Measurements from ENCODE around the gene VTA1. TPM values are rescaled to one million over a fixed set of nuclear protein-coding genes. Genes with fewer than 3 reads are reported as not detected.
A peak's percentile ranks its signal among the peaks of the same experiment; 100 is the strongest.
"Not testable (repeated sequence)": the region's sequence is repeated elsewhere in the genome, so short reads cannot be mapped to it uniquely, and the experiment has no call there.

Gene VTA1
- total and polyA plus RNA-seq, 2 donors (not counting 1 experiment from before 2014, with no cell fraction given) = 19.8 to 27.9 TPM

DNA sequence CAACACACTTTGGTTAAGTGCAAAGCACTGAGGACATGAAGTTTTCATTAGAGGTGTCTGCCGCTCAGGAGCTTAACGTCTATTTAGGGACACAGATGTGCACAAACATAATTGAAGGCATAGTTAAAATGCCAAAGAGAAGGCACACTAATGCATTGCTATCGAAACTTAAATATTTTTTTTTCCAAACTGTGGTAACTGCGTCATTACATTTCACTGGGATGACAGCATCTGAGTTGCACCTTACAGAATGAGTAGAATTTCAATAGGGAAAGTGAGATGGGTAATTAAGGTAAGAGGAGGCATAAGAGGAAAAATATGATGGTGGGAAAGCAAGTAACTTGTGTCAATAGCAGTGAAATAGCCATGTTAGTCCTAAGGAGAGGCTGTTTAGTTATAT is 79.7 kb downstream of the VTA1 start:
- DNase-seq = no peak

DNA sequence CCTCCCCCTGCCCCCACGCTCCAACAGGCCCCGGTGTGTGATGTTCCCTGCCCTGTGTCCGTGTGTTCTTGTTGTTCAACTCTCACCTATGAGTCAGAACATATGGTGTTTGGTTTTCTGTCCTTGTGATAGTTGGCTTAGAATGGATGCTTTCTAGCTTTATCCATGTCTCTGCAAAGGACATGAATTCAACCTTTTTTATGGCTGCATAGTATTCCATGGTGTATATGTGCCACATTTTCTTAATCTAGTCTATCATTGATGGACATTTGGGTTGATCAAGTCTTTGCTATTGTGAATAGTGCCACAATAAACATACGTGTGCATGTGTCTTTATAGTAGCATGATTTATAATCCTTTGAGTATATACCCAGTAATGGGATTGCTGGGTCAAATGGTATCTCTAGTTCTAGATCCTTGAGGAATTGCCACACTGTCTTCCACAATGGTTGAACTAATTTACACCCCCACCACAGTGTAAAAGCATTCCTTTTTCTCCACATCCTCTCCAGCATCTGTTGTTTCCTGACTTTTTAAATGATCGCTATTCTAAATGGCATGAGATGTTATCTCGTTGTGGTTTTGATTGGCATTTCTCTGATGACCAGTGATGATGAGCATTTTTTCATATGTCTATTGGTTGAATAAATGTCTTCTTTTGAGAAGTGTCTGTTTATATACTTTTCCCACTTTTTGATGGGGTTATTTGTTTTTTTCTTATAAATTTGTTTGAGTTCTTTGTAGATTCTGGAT is 82.6 kb downstream of the VTA1 start:
- POLR2A ChIA-PET; H3K27me3 ChIP-seq (replicated peaks in 1 of 4; ENCODE audit: control extremely low read depth in 1 of 4, control insufficient read depth in 3 of 4, insufficient read depth in 4 of 4, low read length in 3 of 4): not testable (repeated sequence)

More for the DNA sequence above, 79.7 kb downstream of the VTA1 start:
- Histone ChIP-seq H3K27ac (ENCODE audit: low read length in 2 of 2) (no peak overlapping the region), H3K9ac (ENCODE audit: low read length) (no peak overlapping the region), H3K4me3 (ENCODE audit: control extremely low read depth in 1 of 5, extremely low read depth in 1 of 5, insufficient read depth in 1 of 5, low read depth in 2 of 5, low read length in 4 of 5) (no peak overlapping the region), H2AFZ (ENCODE audit: insufficient read depth, low read depth, low read length, poor library complexity, severe bottlenecking) (no peak overlapping the region), H3K79me2 (ENCODE audit: control insufficient read depth, insufficient read depth, low read length) (no peaks in the 10 kb centered on the region), H3K9me3 (ENCODE audit: control extremely low read depth in 1 of 3, control insufficient read depth in 2 of 3, insufficient read depth in 1 of 3, low read length in 2 of 3) (peaks cover 0 to 8% (median 0%) of the 10 kb centered on the region in 3 donors), H3K4me2 (replicated peaks; ENCODE audit: low read depth, low read length, poor library complexity, severe bottlenecking) (no peak overlapping the region), H3K4me1 (ENCODE audit: control insufficient read depth in 2 of 2, insufficient read depth in 2 of 2, low read length in 2 of 2) (no peaks in the 10 kb centered on the region), H3K36me3 (replicated peaks in 1 of 2; ENCODE audit: control extremely low read depth in 1 of 2, control insufficient read depth in 1 of 2, extremely low read depth in 1 of 2, insufficient read depth in 2 of 2, low read length in 1 of 2) (no peaks in the 10 kb centered on the region), H4K20me1 (ENCODE audit: control insufficient read depth, insufficient read depth, low read length, poor library complexity, severe bottlenecking) (no peaks in the 10 kb centered on the region), H3K27me3 (replicated peaks in 1 of 4; ENCODE audit: control extremely low read depth in 1 of 4, control insufficient read depth in 3 of 4, insufficient read depth in 4 of 4, low read length in 3 of 4) (no peaks in the 10 kb centered on the region)
- H3K27ac Mint-ChIP-seq = no peak overlapping the region
- no peak overlapping the region for H3K4me3 Mint-ChIP-seq
- no peaks in the 10 kb centered on the region for H3K27me3 Mint-ChIP-seq
- TF ChIP-seq, protein P1, sequence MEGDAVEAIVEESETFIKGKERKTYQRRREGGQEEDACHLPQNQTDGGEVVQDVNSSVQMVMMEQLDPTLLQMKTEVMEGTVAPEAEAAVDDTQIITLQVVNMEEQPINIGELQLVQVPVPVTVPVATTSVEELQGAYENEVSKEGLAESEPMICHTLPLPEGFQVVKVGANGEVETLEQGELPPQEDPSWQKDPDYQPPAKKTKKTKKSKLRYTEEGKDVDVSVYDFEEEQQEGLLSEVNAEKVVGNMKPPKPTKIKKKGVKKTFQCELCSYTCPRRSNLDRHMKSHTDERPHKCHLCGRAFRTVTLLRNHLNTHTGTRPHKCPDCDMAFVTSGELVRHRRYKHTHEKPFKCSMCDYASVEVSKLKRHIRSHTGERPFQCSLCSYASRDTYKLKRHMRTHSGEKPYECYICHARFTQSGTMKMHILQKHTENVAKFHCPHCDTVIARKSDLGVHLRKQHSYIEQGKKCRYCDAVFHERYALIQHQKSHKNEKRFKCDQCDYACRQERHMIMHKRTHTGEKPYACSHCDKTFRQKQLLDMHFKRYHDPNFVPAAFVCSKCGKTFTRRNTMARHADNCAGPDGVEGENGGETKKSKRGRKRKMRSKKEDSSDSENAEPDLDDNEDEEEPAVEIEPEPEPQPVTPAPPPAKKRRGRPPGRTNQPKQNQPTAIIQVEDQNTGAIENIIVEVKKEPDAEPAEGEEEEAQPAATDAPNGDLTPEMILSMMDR (IDR thresholded peaks at IDR 0.05) = no peak
- TF ChIP-seq EZH2 (IDR thresholded peaks at IDR 0.05; ENCODE audit: borderline replicate concordance, insufficient read depth, low read depth, low read length, poor library complexity, severe bottlenecking) = no peak
- POLR2A ChIA-PET = no interaction called here
- H3K9me3 Mint-ChIP-seq (ENCODE audit: insufficient read depth) = peaks cover 12% of the 10 kb centered on the region
- H3K4me1 Mint-ChIP-seq = no peaks in the 10 kb centered on the region
- CTCF ChIA-PET = no interaction called here
- WGBS (ENCODE audit: insufficient coverage) = 100% methylated on average over 4 of the region's 4 CpGs
- intact Hi-C loops (cut with micrococcal nuclease) = no loop called here
- ATAC-seq (ENCODE audit: low read depth) = no peak

GRCh38 chr6:142232206-142233044 is 85.4 kb downstream of the VTA1 start:
- peak overlapping the region; percentile 42 for H2AFZ ChIP-seq (ENCODE audit: insufficient read depth, low read depth, low read length, poor library complexity, severe bottlenecking)
- not testable (repeated sequence) for H3K27me3 Mint-ChIP-seq

More for the DNA sequence above, 82.6 kb downstream of the VTA1 start:
- H2AFZ ChIP-seq (ENCODE audit: insufficient read depth, low read depth, low read length, poor library complexity, severe bottlenecking); H3K27ac Mint-ChIP-seq; H3K4me1 ChIP-seq (ENCODE audit: control insufficient read depth in 2 of 2, insufficient read depth in 2 of 2, low read length in 2 of 2); H3K4me1 Mint-ChIP-seq; H3K36me3 ChIP-seq (replicated peaks in 1 of 2; ENCODE audit: control extremely low read depth in 1 of 2, control insufficient read depth in 1 of 2, extremely low read depth in 1 of 2, insufficient read depth in 2 of 2, low read length in 1 of 2); DNase-seq; CTCF ChIA-PET; intact Hi-C loops (cut with micrococcal nuclease); ATAC-seq (ENCODE audit: low read depth); H3K27me3 Mint-ChIP-seq; H3K79me2 ChIP-seq (ENCODE audit: control insufficient read depth, insufficient read depth, low read length); H3K4me2 ChIP-seq (replicated peaks; ENCODE audit: low read depth, low read length, poor library complexity, severe bottlenecking); H3K9me3 ChIP-seq (ENCODE audit: control extremely low read depth in 1 of 3, control insufficient read depth in 2 of 3, insufficient read depth in 1 of 3, low read length in 2 of 3); H4K20me1 ChIP-seq (ENCODE audit: control insufficient read depth, insufficient read depth, low read length, poor library complexity, severe bottlenecking); H3K9ac ChIP-seq (ENCODE audit: low read length); H3K4me3 Mint-ChIP-seq; H3K27ac ChIP-seq (ENCODE audit: low read length in 2 of 2); H3K4me3 ChIP-seq (ENCODE audit: control extremely low read depth in 1 of 5, extremely low read depth in 1 of 5, insufficient read depth in 1 of 5, low read depth in 2 of 5, low read length in 4 of 5): not testable (repeated sequence)
- H3K9me3 Mint-ChIP-seq (ENCODE audit: insufficient read depth) = peaks cover 12% of the 10 kb centered on the region
- 100% methylated on average over 1 of the region's 6 CpGs for WGBS (ENCODE audit: insufficient coverage)

More at GRCh38 chr6:142232206-142233044, 85.4 kb downstream of the VTA1 start:
- H4K20me1 ChIP-seq (ENCODE audit: control insufficient read depth, insufficient read depth, low read length, poor library complexity, severe bottlenecking); H3K27ac ChIP-seq (ENCODE audit: low read length in 2 of 2); H3K9me3 Mint-ChIP-seq (ENCODE audit: insufficient read depth); H3K9ac ChIP-seq (ENCODE audit: low read length); ATAC-seq (ENCODE audit: low read depth); intact Hi-C loops (cut with micrococcal nuclease); H3K9me3 ChIP-seq (ENCODE audit: control extremely low read depth in 1 of 3, control insufficient read depth in 2 of 3, insufficient read depth in 1 of 3, low read length in 2 of 3); H3K27ac Mint-ChIP-seq; CTCF ChIA-PET; H3K4me1 ChIP-seq (ENCODE audit: control insufficient read depth in 2 of 2, insufficient read depth in 2 of 2, low read length in 2 of 2); POLR2A ChIA-PET; H3K4me3 ChIP-seq (ENCODE audit: control extremely low read depth in 1 of 5, extremely low read depth in 1 of 5, insufficient read depth in 1 of 5, low read depth in 2 of 5, low read length in 4 of 5); H3K4me1 Mint-ChIP-seq; H3K4me2 ChIP-seq (replicated peaks; ENCODE audit: low read depth, low read length, poor library complexity, severe bottlenecking); H3K27me3 ChIP-seq (replicated peaks in 1 of 4; ENCODE audit: control extremely low read depth in 1 of 4, control insufficient read depth in 3 of 4, insufficient read depth in 4 of 4, low read length in 3 of 4); H3K4me3 Mint-ChIP-seq; H3K79me2 ChIP-seq (ENCODE audit: control insufficient read depth, insufficient read depth, low read length); H3K36me3 ChIP-seq (replicated peaks in 1 of 2; ENCODE audit: control extremely low read depth in 1 of 2, control insufficient read depth in 1 of 2, extremely low read depth in 1 of 2, insufficient read depth in 2 of 2, low read length in 1 of 2): not testable (repeated sequence)
- peak; percentile 12 for DNase-seq
- WGBS (ENCODE audit: insufficient coverage) = 5% methylated on average over 10 of the region's 12 CpGs
